ENCODE results near the gene COL6A3. TPM values are rescaled to one million over a fixed set of nuclear protein-coding genes. Genes with fewer than 3 reads are reported as not detected.

Gene COL6A3
- total and polyA plus RNA-seq, 2 experiments from 2014 or later = 1.3 to 4.1 TPM

DNA sequence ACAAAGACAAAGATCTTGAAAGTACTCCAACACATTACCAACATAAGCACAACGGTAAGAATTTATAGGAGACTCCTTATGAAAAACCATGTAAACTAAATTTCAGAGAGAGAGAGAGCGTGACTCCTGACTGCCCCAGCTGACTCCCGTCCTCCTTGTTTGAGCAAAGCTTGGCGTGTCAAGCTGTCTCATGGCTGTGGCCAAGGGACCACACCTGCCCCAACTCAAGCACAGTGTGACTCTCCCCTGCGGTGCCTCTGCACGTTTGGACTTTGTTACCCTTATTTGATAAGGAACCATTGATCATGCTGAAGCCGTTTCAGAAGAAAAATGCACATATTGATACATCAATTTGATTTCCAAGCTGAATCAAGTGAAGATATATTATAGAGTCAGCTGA lies 124.8 kb downstream of the COL6A3 start:
- Histone ChIP-seq H3K9me3 (ENCODE audit: low read depth) (no peaks in the 10 kb centered on the region), H3K27ac (no peak overlapping the region)
- no peak for DNase-seq (ENCODE audit: low read depth in 1 of 2, low spot score in 1 of 2)

DNA sequence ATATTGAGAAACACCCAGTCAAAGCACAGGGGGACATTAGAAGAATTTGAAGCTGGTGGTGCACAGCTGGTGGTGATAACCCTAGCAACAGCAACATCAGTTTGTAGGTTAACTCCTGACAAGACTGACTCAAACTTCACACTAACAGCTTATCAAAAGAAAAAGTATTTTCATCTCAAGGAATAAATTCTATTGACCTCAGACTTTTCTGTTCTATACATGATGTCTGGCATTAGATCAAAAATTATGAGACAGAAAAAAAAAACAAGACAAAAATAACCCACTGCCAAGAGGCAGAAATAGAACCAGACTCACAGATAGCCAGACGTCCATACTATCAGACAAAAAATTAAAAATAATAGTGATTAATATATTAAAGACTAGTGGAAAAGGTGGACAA lies 126.1 kb downstream of the COL6A3 start:
- peaks cover 8% of the 10 kb centered on the region for H3K4me1 ChIP-seq (ENCODE audit: low read depth)
- TF ChIP-seq, protein P1, sequence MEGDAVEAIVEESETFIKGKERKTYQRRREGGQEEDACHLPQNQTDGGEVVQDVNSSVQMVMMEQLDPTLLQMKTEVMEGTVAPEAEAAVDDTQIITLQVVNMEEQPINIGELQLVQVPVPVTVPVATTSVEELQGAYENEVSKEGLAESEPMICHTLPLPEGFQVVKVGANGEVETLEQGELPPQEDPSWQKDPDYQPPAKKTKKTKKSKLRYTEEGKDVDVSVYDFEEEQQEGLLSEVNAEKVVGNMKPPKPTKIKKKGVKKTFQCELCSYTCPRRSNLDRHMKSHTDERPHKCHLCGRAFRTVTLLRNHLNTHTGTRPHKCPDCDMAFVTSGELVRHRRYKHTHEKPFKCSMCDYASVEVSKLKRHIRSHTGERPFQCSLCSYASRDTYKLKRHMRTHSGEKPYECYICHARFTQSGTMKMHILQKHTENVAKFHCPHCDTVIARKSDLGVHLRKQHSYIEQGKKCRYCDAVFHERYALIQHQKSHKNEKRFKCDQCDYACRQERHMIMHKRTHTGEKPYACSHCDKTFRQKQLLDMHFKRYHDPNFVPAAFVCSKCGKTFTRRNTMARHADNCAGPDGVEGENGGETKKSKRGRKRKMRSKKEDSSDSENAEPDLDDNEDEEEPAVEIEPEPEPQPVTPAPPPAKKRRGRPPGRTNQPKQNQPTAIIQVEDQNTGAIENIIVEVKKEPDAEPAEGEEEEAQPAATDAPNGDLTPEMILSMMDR (IDR thresholded peaks at IDR 0.05; ENCODE audit: low read depth, low read length) = no peak
- H3K9me3 ChIP-seq (ENCODE audit: low read depth) = no peaks in the 10 kb centered on the region
- H3K27me3 ChIP-seq = no peaks in the 10 kb centered on the region
- no peak overlapping the region for H3K4me3 ChIP-seq
- no peak overlapping the region for H3K27ac ChIP-seq
- DNase-seq (ENCODE audit: low read depth in 1 of 2, low spot score in 1 of 2) = peak in 1 of 2 donors; percentile 27
- H3K36me3 ChIP-seq = no peaks in the 10 kb centered on the region

More for the DNA sequence above, 124.8 kb downstream of the COL6A3 start:
- no peaks in the 10 kb centered on the region for H3K27me3 ChIP-seq
- H3K4me1 ChIP-seq (ENCODE audit: low read depth) = peaks cover 13% of the 10 kb centered on the region
- H3K36me3 ChIP-seq = no peaks in the 10 kb centered on the region
- TF ChIP-seq, protein P1 (IDR thresholded peaks at IDR 0.05; ENCODE audit: low read depth, low read length) = no peak
- H3K4me3 ChIP-seq = no peak overlapping the region

DNA sequence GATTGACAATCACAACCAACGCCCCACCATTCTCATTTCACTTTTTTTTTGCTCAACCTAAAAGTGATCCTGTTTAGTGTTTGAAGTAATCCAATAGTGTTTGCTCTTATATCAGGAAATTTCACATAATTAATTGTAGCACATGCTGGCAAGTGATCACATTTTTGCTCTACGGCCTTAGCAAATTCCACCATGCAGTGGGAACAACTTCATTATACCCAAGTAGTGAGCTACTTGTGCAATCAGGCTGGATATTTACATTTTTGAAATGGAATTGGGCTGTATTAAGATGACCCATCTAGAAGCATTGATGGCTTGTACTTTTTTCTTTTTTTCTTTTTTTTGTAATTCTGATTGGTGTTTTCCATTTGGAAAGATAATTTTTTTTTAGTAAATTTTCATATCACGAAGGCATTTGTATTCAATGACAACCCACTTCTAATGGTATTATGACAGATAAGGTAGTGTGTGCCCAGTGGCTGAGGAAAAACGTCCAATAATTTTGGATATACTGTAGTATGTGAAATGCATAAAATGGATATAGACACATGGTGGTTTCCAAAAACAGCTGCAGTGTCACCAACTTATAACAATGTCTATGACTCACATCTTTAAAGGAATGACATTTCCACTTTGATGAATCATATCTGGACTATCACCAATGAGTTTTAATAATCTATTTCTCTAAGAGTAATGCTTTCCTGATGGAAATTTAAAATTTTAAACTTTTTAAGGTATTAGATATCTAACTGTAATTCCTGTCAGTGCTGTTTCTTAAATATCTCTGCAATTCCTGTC lies 130.6 kb downstream of the COL6A3 start:
- TF ChIP-seq, protein P1 (IDR thresholded peaks at IDR 0.05; ENCODE audit: low read depth, low read length) = no peak
- no peaks in the 10 kb centered on the region for H3K27me3 ChIP-seq
- no peaks in the 10 kb centered on the region for H3K36me3 ChIP-seq
- no peaks in the 10 kb centered on the region for H3K4me1 ChIP-seq (ENCODE audit: low read depth)
- H3K9me3 ChIP-seq (ENCODE audit: low read depth) = no peaks in the 10 kb centered on the region
- H3K4me3 ChIP-seq = no peak overlapping the region
- DNase-seq (ENCODE audit: low read depth in 1 of 2, low spot score in 1 of 2) = no peak
- H3K27ac ChIP-seq = no peak overlapping the region

DNA sequence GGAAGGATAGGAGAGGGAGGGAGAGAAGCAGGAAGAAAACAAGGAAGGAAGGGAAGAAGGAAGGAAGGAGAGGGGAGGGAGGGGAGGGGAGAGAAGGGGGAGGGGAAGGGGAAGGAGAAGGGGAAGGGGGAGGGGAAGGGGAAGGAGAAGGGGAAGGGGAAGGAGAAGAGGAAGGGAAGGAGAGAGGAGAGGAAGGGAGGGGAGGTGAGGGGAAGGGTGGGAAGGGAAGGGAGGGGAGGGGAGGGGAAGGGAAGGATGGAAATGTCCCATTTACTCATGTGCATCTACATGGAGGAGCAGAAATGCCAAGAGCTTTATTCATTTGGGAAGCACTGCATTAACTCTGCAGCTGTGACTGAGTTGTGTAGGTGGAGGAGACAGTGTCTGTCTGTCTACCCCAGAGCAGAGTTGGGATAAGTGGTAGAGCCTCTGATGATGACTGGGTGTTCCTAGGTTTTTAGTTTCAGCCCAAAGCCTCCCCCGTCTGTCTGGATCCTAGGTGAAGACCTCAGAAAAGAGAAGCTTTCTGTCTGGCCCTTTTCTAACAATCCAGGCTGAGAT lies 131.3 kb downstream of the COL6A3 start:
- no peaks in the 10 kb centered on the region for H3K27me3 ChIP-seq
- no peak overlapping the region for H3K4me3 ChIP-seq
- no peaks in the 10 kb centered on the region for H3K9me3 ChIP-seq (ENCODE audit: low read depth)
- no peaks in the 10 kb centered on the region for H3K36me3 ChIP-seq
- DNase-seq (ENCODE audit: low read depth in 1 of 2, low spot score in 1 of 2) = no peak
- TF ChIP-seq, protein P1 (IDR thresholded peaks at IDR 0.05; ENCODE audit: low read depth, low read length) = no peak
- no peaks in the 10 kb centered on the region for H3K4me1 ChIP-seq (ENCODE audit: low read depth)
- no peak overlapping the region for H3K27ac ChIP-seq

DNA sequence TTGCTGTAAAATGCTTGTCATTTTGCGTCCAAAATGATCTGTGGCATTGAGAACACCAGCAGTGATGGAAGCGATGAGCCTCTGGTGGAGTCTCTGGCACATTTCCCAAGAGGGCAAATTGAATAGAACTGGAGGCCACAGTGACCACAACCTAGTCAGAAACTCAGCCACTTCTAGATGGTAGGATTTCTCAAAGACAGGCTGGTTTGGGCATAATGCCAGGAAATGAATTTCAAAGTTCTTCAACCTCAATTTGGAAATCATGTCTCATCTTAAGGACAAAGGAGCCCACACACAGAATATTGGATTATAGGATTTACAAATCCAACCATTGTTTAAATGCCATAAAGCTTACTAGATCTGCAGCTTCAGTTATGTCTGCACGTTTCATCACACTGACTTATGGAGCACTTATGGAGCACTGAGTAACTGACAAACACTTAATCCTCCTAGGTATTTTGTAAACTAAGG lies 132.1 kb downstream of the COL6A3 start:
- TF ChIP-seq, protein P1 (IDR thresholded peaks at IDR 0.05; ENCODE audit: low read depth, low read length) = no peak
- H3K4me1 ChIP-seq (ENCODE audit: low read depth) = no peaks in the 10 kb centered on the region
- H3K27ac ChIP-seq = no peak overlapping the region
- H3K9me3 ChIP-seq (ENCODE audit: low read depth) = no peaks in the 10 kb centered on the region
- H3K4me3 ChIP-seq = no peak overlapping the region
- H3K36me3 ChIP-seq = no peaks in the 10 kb centered on the region
- DNase-seq (ENCODE audit: low read depth in 1 of 2, low spot score in 1 of 2) = peak in 1 of 2 donors; percentile 91
- no peaks in the 10 kb centered on the region for H3K27me3 ChIP-seq
